Nephron (organoid): Measurements from ENCODE around the gene FGF3.

Source experiments
- H3K27ac Mint-ChIP-seq, 3 experiments: 2 replicates each; pipeline ENCODE4 v1.8.0; 2020; ENCODE audit warnings: mixed read lengths in 3 of 3, mild to moderate bottlenecking in 2 of 3, moderate library complexity in 1 of 3
- H3K27me3 Mint-ChIP-seq: 2 replicates; pipeline ENCODE4 v1.8.0; 2021; ENCODE audit warnings: low read depth, mild to moderate bottlenecking, moderate library complexity, mixed read lengths
- H3K36me3 Mint-ChIP-seq: 2 replicates; pipeline ENCODE4 v1.8.0; 2020; ENCODE audit warnings: low read depth, mixed read lengths
- H3K4me1 Mint-ChIP-seq: 2 replicates; pipeline ENCODE4 v1.8.0; 2020; ENCODE audit warnings: mixed read lengths
- H3K4me3 Mint-ChIP-seq, 3 experiments: 2 replicates each; pipeline ENCODE4 v1.8.0; 2020; ENCODE audit warnings: mild to moderate bottlenecking in 3 of 3, mixed read lengths in 3 of 3, moderate library complexity in 2 of 3
- H3K9me3 Mint-ChIP-seq: 2 replicates; pipeline ENCODE4 v1.8.0; 2020; ENCODE audit warnings: mixed read lengths
- TF ChIP-seq, protein P1 (sequence below), 3 experiments: fragments of 200-600 bp; sonication (generic); IDR thresholded peaks; one replicate each; pipeline ENCODE4 v1.5.0; 2021; ENCODE audit warnings: antibody characterized with exemption in 3 of 3; ENCODE audit not compliant: unreplicated experiment in 3 of 3

The FGF3 gene

GRCh38 chr11:69760319-69760718 lies 58.9 kb downstream of the FGF3 start:
- peaks cover 6% of the 10 kb centered on the region for H3K9me3 Mint-ChIP-seq

More at GRCh38 chr11:69760319-69760718, 58.9 kb downstream of the FGF3 start:
- no peaks in the 10 kb centered on the region for H3K36me3 Mint-ChIP-seq
- TF ChIP-seq, protein P1, sequence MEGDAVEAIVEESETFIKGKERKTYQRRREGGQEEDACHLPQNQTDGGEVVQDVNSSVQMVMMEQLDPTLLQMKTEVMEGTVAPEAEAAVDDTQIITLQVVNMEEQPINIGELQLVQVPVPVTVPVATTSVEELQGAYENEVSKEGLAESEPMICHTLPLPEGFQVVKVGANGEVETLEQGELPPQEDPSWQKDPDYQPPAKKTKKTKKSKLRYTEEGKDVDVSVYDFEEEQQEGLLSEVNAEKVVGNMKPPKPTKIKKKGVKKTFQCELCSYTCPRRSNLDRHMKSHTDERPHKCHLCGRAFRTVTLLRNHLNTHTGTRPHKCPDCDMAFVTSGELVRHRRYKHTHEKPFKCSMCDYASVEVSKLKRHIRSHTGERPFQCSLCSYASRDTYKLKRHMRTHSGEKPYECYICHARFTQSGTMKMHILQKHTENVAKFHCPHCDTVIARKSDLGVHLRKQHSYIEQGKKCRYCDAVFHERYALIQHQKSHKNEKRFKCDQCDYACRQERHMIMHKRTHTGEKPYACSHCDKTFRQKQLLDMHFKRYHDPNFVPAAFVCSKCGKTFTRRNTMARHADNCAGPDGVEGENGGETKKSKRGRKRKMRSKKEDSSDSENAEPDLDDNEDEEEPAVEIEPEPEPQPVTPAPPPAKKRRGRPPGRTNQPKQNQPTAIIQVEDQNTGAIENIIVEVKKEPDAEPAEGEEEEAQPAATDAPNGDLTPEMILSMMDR (IDR thresholded peaks at IDR 0.05; ENCODE audit: unreplicated experiment in 3 of 3): no peak
- H3K4me1 Mint-ChIP-seq: no peaks in the 10 kb centered on the region
- no peak overlapping the region for H3K27ac Mint-ChIP-seq
- H3K27me3 Mint-ChIP-seq: peaks cover 22% of the 10 kb centered on the region
- H3K4me3 Mint-ChIP-seq: no peak overlapping the region
